ENCODE data around the gene MADD. TPM values are rescaled to one million over a fixed set of nuclear protein-coding genes. Genes with fewer than 3 reads are reported as not detected.
"Not testable (repeated sequence)": the region's sequence is repeated elsewhere in the genome, so short reads cannot be mapped to it uniquely, and the experiment has no call there.

MADD gene
- total RNA-seq, 1 experiment from 2014 or later = 29.0 TPM

- DNase-seq = no peak
- Histone ChIP-seq H3K4me1 (no peaks in the 10 kb centered on the region), H3K27ac (no peak overlapping the region), H3K36me3 (peaks cover 70% of the 10 kb centered on the region), H3K27me3 (no peaks in the 10 kb centered on the region), H3K4me3 (no peak overlapping the region), H3K9me3 (replicated peaks) (no peaks in the 10 kb centered on the region; the same call in 1 of the 2 replicates)
Observed at GRCh38 chr11:47308050-47308823, 38.3 kb downstream of the MADD start.

GRCh38 chr11:47314992-47315391, 45.1 kb downstream of the MADD start:
- Histone ChIP-seq H3K9me3 (replicated peaks) (no peaks in the 10 kb centered on the region), H3K4me3 (no peak overlapping the region), H3K4me1 (no peaks in the 10 kb centered on the region), H3K27me3 (no peaks in the 10 kb centered on the region), H3K27ac (no peak overlapping the region), H3K36me3 (peaks cover 42% of the 10 kb centered on the region)
- no peak for DNase-seq

GRCh38 chr11:47316501-47316900, 46.6 kb downstream of the MADD start:
- H3K9me3 ChIP-seq (replicated peaks); H3K27ac ChIP-seq; H3K27me3 ChIP-seq; H3K4me1 ChIP-seq; H3K4me3 ChIP-seq; DNase-seq: not testable (repeated sequence)
- H3K36me3 ChIP-seq = peaks cover 31% of the 10 kb centered on the region

GRCh38 chr11:47317064-47317828, 47.3 kb downstream of the MADD start:
- H3K9me3 ChIP-seq (replicated peaks) = no peaks in the 10 kb centered on the region
- H3K4me1 ChIP-seq = no peaks in the 10 kb centered on the region
- DNase-seq = no peak
- H3K27ac ChIP-seq = no peak overlapping the region
- peaks cover 29% of the 10 kb centered on the region for H3K36me3 ChIP-seq
- no peaks in the 10 kb centered on the region for H3K27me3 ChIP-seq
- no peak overlapping the region for H3K4me3 ChIP-seq

GRCh38 chr11:47318166-47318565, 48.2 kb downstream of the MADD start:
- no peak for DNase-seq
- no peaks in the 10 kb centered on the region for H3K4me1 ChIP-seq
- H3K27me3 ChIP-seq = no peaks in the 10 kb centered on the region
- no peak overlapping the region for H3K27ac ChIP-seq
- no peak overlapping the region for H3K4me3 ChIP-seq
- peaks cover 23% of the 10 kb centered on the region for H3K36me3 ChIP-seq
- no peaks in the 10 kb centered on the region for H3K9me3 ChIP-seq (replicated peaks)

GRCh38 chr11:47324520-47324919, 54.6 kb downstream of the MADD start:
- H3K9me3 ChIP-seq (replicated peaks) = no peaks in the 10 kb centered on the region
- H3K27me3 ChIP-seq = no peaks in the 10 kb centered on the region
- H3K4me1 ChIP-seq = no peaks in the 10 kb centered on the region
- no peak overlapping the region for H3K27ac ChIP-seq
- peaks cover 4% of the 10 kb centered on the region for H3K36me3 ChIP-seq
- no peak overlapping the region for H3K4me3 ChIP-seq
- no peak for DNase-seq

- no peaks in the 10 kb centered on the region; the same call in 1 of the 2 replicates for H3K4me1 ChIP-seq
- no peaks in the 10 kb centered on the region for H3K27me3 ChIP-seq
- H3K27ac ChIP-seq = no peak overlapping the region
- H3K36me3 ChIP-seq = peaks cover 4% of the 10 kb centered on the region
- no peak for DNase-seq
- H3K4me3 ChIP-seq = no peak overlapping the region
- no peaks in the 10 kb centered on the region for H3K9me3 ChIP-seq (replicated peaks)
Observed at GRCh38 chr11:47325271-47326041, 55.5 kb downstream of the MADD start.

- H3K36me3 ChIP-seq = peaks cover 4% of the 10 kb centered on the region
Observed at GRCh38 chr11:47326198-47326597, 56.3 kb downstream of the MADD start.

GRCh38 chr11:47327025-47327424, 57.1 kb downstream of the MADD start:
- no peak overlapping the region; the same call in 1 of the 2 replicates for H3K27ac ChIP-seq
- H3K36me3 ChIP-seq = no peaks in the 10 kb centered on the region; the same call in none of the 2 replicates
- DNase-seq = no peak
- no peaks in the 10 kb centered on the region for H3K9me3 ChIP-seq (replicated peaks)
- H3K4me1 ChIP-seq = no peaks in the 10 kb centered on the region; the same call in 1 of the 2 replicates
- H3K4me3 ChIP-seq = no peak overlapping the region
- no peaks in the 10 kb centered on the region for H3K27me3 ChIP-seq

More at GRCh38 chr11:47326198-47326597, 56.3 kb downstream of the MADD start:
- H3K9me3 ChIP-seq (replicated peaks) = no peaks in the 10 kb centered on the region
- DNase-seq = no peak
- H3K4me1 ChIP-seq = no peaks in the 10 kb centered on the region; the same call in 1 of the 2 replicates
- no peak overlapping the region for H3K4me3 ChIP-seq
- H3K27me3 ChIP-seq = no peaks in the 10 kb centered on the region
- H3K27ac ChIP-seq = no peak overlapping the region

GRCh38 chr11:47327949-47328348, 58.0 kb downstream of the MADD start:
- Histone ChIP-seq H3K4me3 (no peak overlapping the region), H3K36me3 (no peaks in the 10 kb centered on the region; the same call in 1 of the 2 replicates), H3K9me3 (replicated peaks) (no peaks in the 10 kb centered on the region), H3K27ac (no peak overlapping the region), H3K27me3 (no peaks in the 10 kb centered on the region), H3K4me1 (no peaks in the 10 kb centered on the region; the same call in 1 of the 2 replicates)
- DNase-seq = no peak

GRCh38 chr11:47328449-47329390, 58.8 kb downstream of the MADD start:
- no peak for DNase-seq
- no peak overlapping the region for H3K4me3 ChIP-seq
- no peak overlapping the region for H3K27ac ChIP-seq
- no peaks in the 10 kb centered on the region for H3K9me3 ChIP-seq (replicated peaks)
- H3K4me1 ChIP-seq = no peaks in the 10 kb centered on the region; the same call in 1 of the 2 replicates
- H3K36me3 ChIP-seq = no peaks in the 10 kb centered on the region; the same call in 1 of the 2 replicates
- H3K27me3 ChIP-seq = no peaks in the 10 kb centered on the region

GRCh38 chr11:47329431-47329986, 59.6 kb downstream of the MADD start:
- Histone ChIP-seq H3K4me1 (no peaks in the 10 kb centered on the region; the same call in 1 of the 2 replicates), H3K27ac (no peak overlapping the region), H3K27me3 (no peaks in the 10 kb centered on the region), H3K36me3 (no peaks in the 10 kb centered on the region; the same call in 1 of the 2 replicates), H3K4me3 (no peak overlapping the region), H3K9me3 (replicated peaks) (no peaks in the 10 kb centered on the region)
- DNase-seq = no peak
